ENCODE measurements around the gene PPFIBP1. TPM values are rescaled to one million over a fixed set of nuclear protein-coding genes. Genes with fewer than 3 reads are reported as not detected.

The PPFIBP1 gene
- total RNA-seq, 1 donor from 2014 or later: 184 TPM

DNA sequence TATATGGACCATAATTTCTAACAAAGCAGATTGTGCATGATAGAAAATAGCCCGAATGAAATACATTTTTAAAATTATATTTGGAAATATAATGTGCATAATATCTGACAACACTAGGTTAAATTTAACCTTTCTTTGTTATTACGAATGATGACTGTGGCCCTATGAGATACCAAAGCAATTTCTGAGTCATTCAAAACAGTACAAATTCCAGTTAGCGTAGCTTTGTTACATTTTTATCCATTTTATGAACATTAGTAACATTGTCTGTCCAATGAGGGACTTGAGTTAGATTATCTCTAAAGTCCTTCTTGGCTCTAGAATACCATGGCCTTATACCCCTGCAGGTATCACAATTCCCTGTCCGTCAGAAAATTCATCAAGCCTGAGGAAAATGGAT is 133.3 kb downstream of the PPFIBP1 start:
- no peaks in the 10 kb centered on the region for H3K4me1 Mint-ChIP-seq (ENCODE audit: unreplicated experiment)
- H3K36me3 Mint-ChIP-seq (ENCODE audit: low read depth, unreplicated experiment): peaks cover 31% of the 10 kb centered on the region
- H3K9me3 Mint-ChIP-seq (ENCODE audit: unreplicated experiment): no peaks in the 10 kb centered on the region
- no peak overlapping the region for H3K27ac Mint-ChIP-seq (ENCODE audit: unreplicated experiment)
- DNase-seq (ENCODE audit: low spot score): no peak
- no peak overlapping the region for H3K4me3 Mint-ChIP-seq (ENCODE audit: unreplicated experiment)
- TF ChIP-seq, protein P1, sequence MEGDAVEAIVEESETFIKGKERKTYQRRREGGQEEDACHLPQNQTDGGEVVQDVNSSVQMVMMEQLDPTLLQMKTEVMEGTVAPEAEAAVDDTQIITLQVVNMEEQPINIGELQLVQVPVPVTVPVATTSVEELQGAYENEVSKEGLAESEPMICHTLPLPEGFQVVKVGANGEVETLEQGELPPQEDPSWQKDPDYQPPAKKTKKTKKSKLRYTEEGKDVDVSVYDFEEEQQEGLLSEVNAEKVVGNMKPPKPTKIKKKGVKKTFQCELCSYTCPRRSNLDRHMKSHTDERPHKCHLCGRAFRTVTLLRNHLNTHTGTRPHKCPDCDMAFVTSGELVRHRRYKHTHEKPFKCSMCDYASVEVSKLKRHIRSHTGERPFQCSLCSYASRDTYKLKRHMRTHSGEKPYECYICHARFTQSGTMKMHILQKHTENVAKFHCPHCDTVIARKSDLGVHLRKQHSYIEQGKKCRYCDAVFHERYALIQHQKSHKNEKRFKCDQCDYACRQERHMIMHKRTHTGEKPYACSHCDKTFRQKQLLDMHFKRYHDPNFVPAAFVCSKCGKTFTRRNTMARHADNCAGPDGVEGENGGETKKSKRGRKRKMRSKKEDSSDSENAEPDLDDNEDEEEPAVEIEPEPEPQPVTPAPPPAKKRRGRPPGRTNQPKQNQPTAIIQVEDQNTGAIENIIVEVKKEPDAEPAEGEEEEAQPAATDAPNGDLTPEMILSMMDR (IDR thresholded peaks at IDR 0.05; ENCODE audit: unreplicated experiment): no peak
- H3K27me3 Mint-ChIP-seq (ENCODE audit: unreplicated experiment): no peaks in the 10 kb centered on the region

DNA sequence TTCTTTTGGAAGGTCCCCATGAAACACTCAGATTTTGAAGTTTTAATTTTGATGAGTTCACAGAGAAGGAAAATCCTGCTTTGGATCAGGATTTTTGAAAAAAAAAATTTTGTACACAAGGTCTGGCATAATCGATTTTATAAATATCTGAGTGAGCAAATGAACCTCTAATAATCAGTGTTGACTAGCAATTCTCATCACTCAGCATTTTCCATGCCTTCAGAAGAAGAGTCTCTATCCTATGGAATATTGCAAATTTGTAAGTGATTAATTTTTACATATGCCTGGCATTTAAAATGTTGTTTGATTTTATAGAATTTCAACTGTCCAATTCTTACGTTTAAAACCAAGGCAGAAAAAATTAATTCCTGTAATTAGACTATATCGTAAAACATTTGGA is 141.7 kb downstream of the PPFIBP1 start:
- H3K4me1 Mint-ChIP-seq (ENCODE audit: unreplicated experiment): no peaks in the 10 kb centered on the region
- DNase-seq (ENCODE audit: low spot score): no peak
- H3K9me3 Mint-ChIP-seq (ENCODE audit: unreplicated experiment): no peaks in the 10 kb centered on the region
- H3K27me3 Mint-ChIP-seq (ENCODE audit: unreplicated experiment): peaks cover 4% of the 10 kb centered on the region
- H3K36me3 Mint-ChIP-seq (ENCODE audit: low read depth, unreplicated experiment): peaks cover 66% of the 10 kb centered on the region
- TF ChIP-seq, protein P1 (IDR thresholded peaks at IDR 0.05; ENCODE audit: unreplicated experiment): no peak
- H3K27ac Mint-ChIP-seq (ENCODE audit: unreplicated experiment): no peak overlapping the region
- no peak overlapping the region for H3K4me3 Mint-ChIP-seq (ENCODE audit: unreplicated experiment)

DNA sequence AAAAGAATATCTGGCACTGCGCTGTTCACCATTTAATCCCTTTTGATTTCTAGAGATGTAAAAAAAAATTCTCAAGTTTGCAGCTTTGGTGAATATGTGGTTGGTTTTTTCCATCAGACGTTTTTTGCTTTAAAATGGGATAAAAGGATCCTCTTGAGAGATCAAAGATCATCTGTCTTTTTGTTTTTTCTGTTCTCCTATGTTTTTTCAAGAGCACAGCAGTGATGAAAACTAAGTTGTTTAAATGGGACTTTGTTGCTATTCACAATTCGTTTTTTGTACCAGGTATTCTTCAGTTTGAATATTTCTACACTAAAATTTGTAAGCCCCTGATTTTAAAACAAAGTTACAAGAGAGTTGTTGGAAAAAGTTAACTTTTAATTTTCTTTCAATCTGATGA is 142.5 kb downstream of the PPFIBP1 start:
- peaks cover 4% of the 10 kb centered on the region for H3K27me3 Mint-ChIP-seq (ENCODE audit: unreplicated experiment)
- H3K36me3 Mint-ChIP-seq (ENCODE audit: low read depth, unreplicated experiment): peaks cover 65% of the 10 kb centered on the region
- H3K4me1 Mint-ChIP-seq (ENCODE audit: unreplicated experiment): no peaks in the 10 kb centered on the region
- H3K9me3 Mint-ChIP-seq (ENCODE audit: unreplicated experiment): no peaks in the 10 kb centered on the region
- H3K4me3 Mint-ChIP-seq (ENCODE audit: unreplicated experiment): no peak overlapping the region
- no peak overlapping the region for H3K27ac Mint-ChIP-seq (ENCODE audit: unreplicated experiment)
- TF ChIP-seq, protein P1 (IDR thresholded peaks at IDR 0.05; ENCODE audit: unreplicated experiment): no peak
- DNase-seq (ENCODE audit: low spot score): no peak

DNA sequence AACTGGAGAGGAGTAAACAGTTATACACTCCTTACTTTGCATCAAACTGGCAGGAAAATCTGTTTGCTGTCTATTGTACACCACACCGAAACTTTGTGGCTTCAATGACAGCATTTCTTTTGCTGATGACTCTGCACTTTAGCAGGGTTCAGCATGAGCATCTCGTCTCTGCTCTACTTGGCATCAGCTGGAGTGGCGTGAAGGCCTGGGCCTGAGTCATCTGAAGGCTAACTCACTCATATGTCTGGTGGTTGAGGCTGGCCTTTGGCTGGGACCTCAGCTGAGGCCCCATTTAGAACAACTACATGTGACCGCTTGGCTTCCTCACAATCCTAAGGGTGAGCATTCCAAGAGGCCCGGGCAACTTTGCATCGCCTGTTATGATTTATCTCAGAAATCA is 143.5 kb downstream of the PPFIBP1 start:
- H3K36me3 Mint-ChIP-seq (ENCODE audit: low read depth, unreplicated experiment): peaks cover 58% of the 10 kb centered on the region
- TF ChIP-seq, protein P1 (IDR thresholded peaks at IDR 0.05; ENCODE audit: unreplicated experiment): no peak
- DNase-seq (ENCODE audit: low spot score): no peak
- no peaks in the 10 kb centered on the region for H3K4me1 Mint-ChIP-seq (ENCODE audit: unreplicated experiment)
- H3K27ac Mint-ChIP-seq (ENCODE audit: unreplicated experiment): no peak overlapping the region
- no peaks in the 10 kb centered on the region for H3K9me3 Mint-ChIP-seq (ENCODE audit: unreplicated experiment)
- H3K27me3 Mint-ChIP-seq (ENCODE audit: unreplicated experiment): peaks cover 4% of the 10 kb centered on the region
- H3K4me3 Mint-ChIP-seq (ENCODE audit: unreplicated experiment): no peak overlapping the region

DNA sequence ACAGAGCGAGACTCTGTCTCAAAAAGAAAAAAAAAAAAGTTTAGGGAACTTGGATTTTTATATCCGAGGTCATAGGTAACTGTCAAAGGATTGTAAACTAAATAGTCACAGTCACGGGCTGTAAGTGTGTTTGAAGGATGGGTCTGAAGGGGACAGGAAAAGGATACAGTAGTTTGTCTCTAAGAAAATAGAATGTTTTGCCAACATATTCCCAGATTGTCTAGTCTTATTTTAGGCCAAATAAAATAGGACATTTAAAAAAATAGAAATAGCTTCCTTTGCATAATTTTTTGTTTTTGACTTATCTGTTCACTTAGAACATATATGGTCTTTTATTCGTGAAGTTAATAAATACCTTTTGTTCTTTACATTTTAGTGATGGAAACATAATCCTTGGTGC is 148.0 kb downstream of the PPFIBP1 start:
- DNase-seq (ENCODE audit: low spot score): no peak
- TF ChIP-seq, protein P1 (IDR thresholded peaks at IDR 0.05; ENCODE audit: unreplicated experiment): no peak
- no peaks in the 10 kb centered on the region for H3K4me1 Mint-ChIP-seq (ENCODE audit: unreplicated experiment)
- H3K4me3 Mint-ChIP-seq (ENCODE audit: unreplicated experiment): no peak overlapping the region
- no peak overlapping the region for H3K27ac Mint-ChIP-seq (ENCODE audit: unreplicated experiment)
- H3K36me3 Mint-ChIP-seq (ENCODE audit: low read depth, unreplicated experiment): peaks cover 42% of the 10 kb centered on the region
- no peaks in the 10 kb centered on the region for H3K9me3 Mint-ChIP-seq (ENCODE audit: unreplicated experiment)
- H3K27me3 Mint-ChIP-seq (ENCODE audit: unreplicated experiment): peaks cover 2% of the 10 kb centered on the region
